Neuronal stem cell (in vitro differentiated cells): ENCODE results near the gene SCART1.

Experiments
- DNase-seq: peaks from one replicate; pipeline ENCODE4 v3.0.0-alpha.2; 2013; ENCODE audit warnings: low spot score
- H2AFZ ChIP-seq: one replicate; pipeline ENCODE4 v1.6.1; 2013; ENCODE audit warnings: mild to moderate bottlenecking, low read length, inconsistent platforms
- H2AK5ac ChIP-seq: 2 replicates; pipeline ENCODE4 v1.6.1; 2013; ENCODE audit warnings: low read depth, mild to moderate bottlenecking, inconsistent platforms, low read length, moderate library complexity, mixed read lengths
- H2BK120ac ChIP-seq: 2 replicates; pipeline ENCODE4 v1.6.1; 2013; ENCODE audit warnings: low read depth, mild to moderate bottlenecking, inconsistent platforms, low read length, moderate library complexity, mixed read lengths
- H2BK12ac ChIP-seq: one replicate; pipeline ENCODE4 v1.6.1; 2013; ENCODE audit warnings: low read length, inconsistent platforms
- H2BK15ac ChIP-seq: 2 replicates; pipeline ENCODE4 v1.6.1; 2013; ENCODE audit warnings: mild to moderate bottlenecking, low read length, inconsistent platforms, mixed read lengths
- H2BK5ac ChIP-seq: one replicate; pipeline ENCODE4 v1.6.1; 2013; ENCODE audit warnings: inconsistent platforms, mild to moderate bottlenecking, low read length, moderate library complexity
- H3K14ac ChIP-seq: one replicate; pipeline ENCODE4 v1.6.1; 2013; ENCODE audit warnings: low read length, inconsistent platforms
- H3K18ac ChIP-seq: 2 replicates; pipeline ENCODE4 v1.6.1; 2013; ENCODE audit warnings: low read length, inconsistent platforms
- H3K23ac ChIP-seq: 2 replicates; pipeline ENCODE4 v1.6.1; 2013; ENCODE audit warnings: low read depth, mild to moderate bottlenecking, mixed read lengths, low read length, inconsistent platforms; ENCODE audit not compliant: poor library complexity
- H3K27ac ChIP-seq: replicated peaks from 3 replicates; pipeline ENCODE4 v1.5.1; 2013; ENCODE audit warnings: low read length, inconsistent platforms
- H3K27me3 ChIP-seq, 3 experiments: 2 replicates each; pipeline ENCODE4 v1.6.1; 2013; ENCODE audit warnings: low read length in 3 of 3, mild to moderate bottlenecking in 2 of 3, inconsistent platforms in 1 of 3, low read depth in 1 of 3, mixed read lengths in 1 of 3, moderate library complexity in 1 of 3; ENCODE audit not compliant: control insufficient read depth in 3 of 3, insufficient read depth in 3 of 3
- H3K36me3 ChIP-seq, 2 donors: replicated peaks in 1 of 2; 2 replicates each; pipeline ENCODE4 v1.6.1; 2013; ENCODE audit warnings: low read length in 2 of 2; ENCODE audit not compliant: control insufficient read depth in 2 of 2, insufficient read depth in 2 of 2
- H3K4ac ChIP-seq: 2 replicates; pipeline ENCODE4 v1.6.1; 2013; ENCODE audit warnings: inconsistent platforms, mild to moderate bottlenecking, low read length, moderate library complexity
- H3K4me1 ChIP-seq, 2 donors: 1 replicate in 1 of 2; 2 replicates in 1 of 2; pipeline ENCODE4 v1.6.1; 2013; ENCODE audit warnings: low read length in 2 of 2, low read depth in 1 of 2; ENCODE audit not compliant: control insufficient read depth in 2 of 2, insufficient read depth in 1 of 2
- H3K4me2 ChIP-seq: one replicate; pipeline ENCODE4 v1.6.1; 2013; ENCODE audit warnings: mild to moderate bottlenecking, low read length, inconsistent platforms; ENCODE audit not compliant: insufficient read depth, poor library complexity, severe bottlenecking
- H3K4me3 ChIP-seq, 2 donors: 2 replicates each; pipeline ENCODE4 v1.5.1; 2013; ENCODE audit warnings: low read length in 2 of 2, mild to moderate bottlenecking in 2 of 2, inconsistent platforms in 1 of 2, moderate library complexity in 1 of 2
- H3K79me1 ChIP-seq: one replicate; pipeline ENCODE4 v1.6.1; 2013; ENCODE audit warnings: low read depth, mild to moderate bottlenecking, inconsistent platforms, low read length, moderate library complexity
- H3K9ac ChIP-seq: one replicate; pipeline ENCODE4 v1.6.1; 2013; ENCODE audit warnings: mild to moderate bottlenecking, low read depth, low read length, inconsistent platforms; ENCODE audit not compliant: poor library complexity
- H3K9me3 ChIP-seq, 2 donors: replicated peaks in 1 of 2; 2 replicates each; pipeline versions ENCODE3 to v1.6.1; 2013; ENCODE audit warnings: low read length in 2 of 2, mild to moderate bottlenecking in 2 of 2, inconsistent platforms in 1 of 2, low read depth in 1 of 2, mixed read lengths in 1 of 2, moderate library complexity in 1 of 2; ENCODE audit not compliant: control insufficient read depth in 2 of 2, insufficient read depth in 1 of 2
- H4K8ac ChIP-seq: one replicate; pipeline ENCODE4 v1.6.1; 2013; ENCODE audit warnings: low read depth, mild to moderate bottlenecking, inconsistent platforms, low read length, moderate library complexity
- H4K91ac ChIP-seq: one replicate; pipeline ENCODE4 v1.6.1; 2013; ENCODE audit warnings: low read length, low read depth, mild to moderate bottlenecking, inconsistent platforms; ENCODE audit not compliant: poor library complexity
- WGBS, 2 donors: extraction: QIAGEN DNeasy Blood & Tissue Kit; methylation state at CpG; one replicate each; pipeline ENCODE4 v1.1.7; 2013; ENCODE audit warnings: missing lambda C conversion rate in 2 of 2, mixed read lengths in 1 of 2; ENCODE audit not compliant: insufficient read length in 2 of 2, insufficient replicate concordance in 1 of 2; ENCODE audit errors: extremely low coverage in 2 of 2; 5-methylcytosine and 5-hydroxymethylcytosine counted together

Gene SCART1

DNA sequence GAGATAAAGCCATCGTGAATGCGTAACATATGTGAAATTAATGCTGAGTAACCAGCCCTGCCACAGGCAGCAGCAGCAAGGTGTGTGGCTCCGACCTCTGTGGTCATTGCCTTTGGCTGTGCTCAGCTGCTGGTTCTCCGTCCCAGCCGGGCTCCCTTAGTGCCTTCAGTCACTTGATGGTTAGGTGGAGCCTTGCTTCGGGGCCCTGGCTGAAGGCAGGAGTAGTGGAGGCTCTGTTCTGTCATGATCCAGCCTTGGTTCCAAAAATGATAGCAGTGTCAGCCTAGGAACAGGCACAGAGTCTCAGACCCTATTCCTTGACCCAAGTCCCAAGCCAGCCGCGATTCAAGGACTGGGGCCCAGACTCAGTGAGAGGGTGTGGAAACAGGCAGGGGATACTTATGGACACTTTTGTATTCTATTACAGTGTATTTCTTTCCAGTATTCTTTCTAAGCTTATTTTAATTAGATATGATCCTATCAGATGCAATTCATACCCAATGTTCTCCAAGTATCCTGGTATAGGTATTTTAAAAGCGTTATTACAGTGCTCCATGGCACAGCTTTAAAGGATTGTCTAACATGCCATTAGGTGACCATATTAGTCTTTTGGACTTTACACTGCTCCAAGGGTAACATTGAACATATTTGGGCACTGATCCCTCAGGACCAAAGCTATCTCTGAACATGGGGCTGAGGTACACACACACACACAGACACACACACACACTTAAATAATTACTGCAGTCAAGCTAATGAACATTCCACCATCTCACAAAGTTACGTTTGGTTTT lies 9.0 kb downstream of the SCART1 start:
- no peak overlapping the region for H4K8ac ChIP-seq
- H4K91ac ChIP-seq: no peak overlapping the region
- H3K36me3 ChIP-seq: no peaks in the 10 kb centered on the region
- H3K79me1 ChIP-seq: peaks cover 5% of the 10 kb centered on the region
- no peak overlapping the region for H3K23ac ChIP-seq
- H3K27me3 ChIP-seq: no peaks in the 10 kb centered on the region
- no peak overlapping the region for H3K4ac ChIP-seq
- no peak overlapping the region for H3K27ac ChIP-seq
- no peak overlapping the region for H2BK12ac ChIP-seq
- no peak overlapping the region for H3K9ac ChIP-seq
- H2BK15ac ChIP-seq: no peak overlapping the region
- H3K18ac ChIP-seq: no peak overlapping the region
- H2BK120ac ChIP-seq: no peak overlapping the region
- H3K9me3 ChIP-seq: peaks cover 0 to 60% of the 10 kb centered on the region in 2 donors
- H3K4me2 ChIP-seq: no peak overlapping the region
- no peak overlapping the region for H2AK5ac ChIP-seq
- H3K4me1 ChIP-seq: no peaks in the 10 kb centered on the region
- no peak overlapping the region for H3K14ac ChIP-seq
- no peak for DNase-seq
- H3K4me3 ChIP-seq: peak overlapping the region in 1 of 2 donors; percentile 34
- no CpG with 5 or more reads among the region's 10 CpGs for WGBS, 2 donors
- no peak overlapping the region for H2BK5ac ChIP-seq
- H2AFZ ChIP-seq: no peak overlapping the region

DNA sequence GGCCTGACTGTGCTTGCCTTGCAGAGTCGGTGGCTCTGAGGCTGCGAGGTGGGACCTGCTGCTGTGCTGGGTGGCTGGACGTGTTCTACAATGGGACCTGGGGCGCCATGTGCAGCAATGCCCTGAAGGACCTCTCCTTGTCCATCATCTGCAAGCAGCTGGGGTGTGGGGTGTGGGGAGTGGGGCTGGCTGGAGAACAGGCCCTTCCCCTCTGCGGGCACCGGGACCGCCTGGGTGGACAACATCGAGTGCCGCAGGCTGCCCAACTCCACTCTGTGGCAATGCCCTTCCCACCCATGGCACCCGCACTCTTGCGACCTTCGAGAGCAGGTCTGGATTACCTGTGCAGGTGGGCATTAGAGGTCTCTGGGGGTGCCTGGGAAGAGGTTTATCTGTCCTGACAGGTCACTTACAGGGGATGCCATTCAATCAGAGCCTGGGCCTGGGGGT lies 10.9 kb downstream of the SCART1 start:
- no peak overlapping the region for H3K18ac ChIP-seq
- H3K4me1 ChIP-seq: no peaks in the 10 kb centered on the region
- no peak overlapping the region for H2AK5ac ChIP-seq
- no CpG with 5 or more reads among the region's 12 CpGs for WGBS, 2 donors
- no peak overlapping the region for H4K8ac ChIP-seq
- H3K27me3 ChIP-seq: no peaks in the 10 kb centered on the region
- no peak overlapping the region for H3K23ac ChIP-seq
- no peak overlapping the region for H2BK12ac ChIP-seq
- H3K27ac ChIP-seq: no peak overlapping the region
- no peak overlapping the region for H2BK5ac ChIP-seq
- H2AFZ ChIP-seq: no peak overlapping the region
- H3K4me2 ChIP-seq: no peak overlapping the region
- no peak overlapping the region for H3K9ac ChIP-seq
- no peak overlapping the region for H4K91ac ChIP-seq
- H2BK120ac ChIP-seq: no peak overlapping the region
- H3K4me3 ChIP-seq: no peak overlapping the region
- H2BK15ac ChIP-seq: no peak overlapping the region
- H3K79me1 ChIP-seq: peaks cover 2% of the 10 kb centered on the region
- no peaks in the 10 kb centered on the region for H3K36me3 ChIP-seq
- DNase-seq: no peak
- no peak overlapping the region for H3K14ac ChIP-seq
- H3K9me3 ChIP-seq: peaks cover 0 to 47% of the 10 kb centered on the region in 2 donors
- no peak overlapping the region for H3K4ac ChIP-seq

DNA sequence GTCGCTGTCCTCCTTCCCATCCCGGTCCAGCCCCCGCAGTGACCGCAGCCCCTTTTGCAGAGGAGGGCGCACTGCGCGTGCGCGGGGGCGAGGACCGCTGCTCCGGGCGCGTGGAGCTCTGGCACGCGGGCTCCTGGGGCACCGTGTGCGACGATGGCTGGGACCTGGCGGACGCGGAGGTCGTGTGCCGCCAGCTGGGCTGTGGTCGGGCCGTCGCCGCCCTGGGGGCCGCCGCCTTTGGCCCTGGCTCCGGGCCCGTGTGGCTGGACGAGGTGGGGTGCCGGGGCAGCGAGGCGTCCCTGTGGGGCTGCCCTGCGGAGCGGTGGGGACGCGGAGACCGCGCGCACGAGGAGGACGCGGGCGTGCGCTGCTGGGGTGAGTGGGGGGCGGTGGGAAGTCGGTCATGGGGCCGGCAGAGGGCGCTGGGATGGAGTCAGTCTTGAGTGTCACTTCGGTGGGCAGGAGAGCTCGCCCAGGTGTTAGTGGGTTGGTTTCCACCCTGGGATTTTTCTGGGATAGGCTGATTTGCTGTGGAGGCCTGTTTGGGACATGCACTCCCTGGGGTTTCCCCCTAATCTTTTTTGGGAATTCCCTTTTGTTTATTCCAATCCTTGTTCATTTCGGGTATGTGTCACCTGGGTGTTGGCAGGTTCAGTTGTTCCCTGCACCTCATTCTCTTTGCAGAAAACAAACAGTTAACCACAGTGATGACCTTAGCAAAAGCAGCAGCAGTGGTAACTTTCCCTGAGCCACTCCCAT lies 11.6 kb downstream of the SCART1 start:
- Histone ChIP-seq H3K9ac (no peak overlapping the region), H2BK12ac (no peak overlapping the region), H3K9me3 (peaks cover 0 to 43% of the 10 kb centered on the region in 2 donors), H2BK120ac (no peak overlapping the region), H3K27ac (no peak overlapping the region), H2BK5ac (no peak overlapping the region), H2AK5ac (no peak overlapping the region), H3K4ac (no peak overlapping the region), H3K4me2 (no peak overlapping the region), H3K4me1 (no peaks in the 10 kb centered on the region), H2BK15ac (no peak overlapping the region), H3K4me3 (no peak overlapping the region), H3K79me1 (peaks cover 1% of the 10 kb centered on the region), H4K91ac (no peak overlapping the region), H3K36me3 (no peaks in the 10 kb centered on the region), H4K8ac (no peak overlapping the region), H3K23ac (no peak overlapping the region), H3K14ac (no peak overlapping the region), H3K27me3 (no peaks in the 10 kb centered on the region), H2AFZ (no peak overlapping the region), H3K18ac (no peak overlapping the region)
- no peak for DNase-seq
- WGBS, 2 donors: no CpG with 5 or more reads among the region's 55 CpGs

DNA sequence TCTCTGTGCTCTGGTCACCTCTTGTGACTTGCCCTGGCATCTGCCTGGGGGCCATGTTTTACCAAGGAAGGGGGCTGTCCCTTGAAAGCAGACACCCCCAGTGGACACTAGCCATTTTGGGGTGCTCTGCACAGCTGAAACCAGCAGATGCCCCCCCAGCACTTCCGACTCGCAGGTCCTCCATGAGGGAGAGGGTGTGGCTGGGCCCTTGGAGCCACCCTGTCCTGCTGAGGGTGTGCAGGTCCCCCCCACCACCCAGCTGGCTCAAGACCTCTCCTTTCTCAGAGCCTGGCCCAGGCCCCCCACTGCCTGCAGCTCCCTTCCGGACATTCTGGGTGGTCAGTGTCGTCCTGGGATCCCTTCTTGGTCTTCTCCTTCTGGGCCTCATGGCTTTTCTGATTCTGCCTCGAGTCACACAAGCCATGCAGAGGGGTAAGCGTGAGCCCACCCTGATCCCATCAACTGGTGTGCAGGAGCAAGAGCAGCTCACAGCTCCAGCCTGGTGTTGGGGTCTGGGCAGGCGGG lies 12.3 kb downstream of the SCART1 start:
- H3K18ac ChIP-seq: no peak overlapping the region
- H3K36me3 ChIP-seq: no peaks in the 10 kb centered on the region
- H2BK12ac ChIP-seq: no peak overlapping the region
- no peak overlapping the region for H3K4me3 ChIP-seq
- peaks cover 0 to 49% of the 10 kb centered on the region in 2 donors for H3K9me3 ChIP-seq
- no peak overlapping the region for H3K14ac ChIP-seq
- H2BK120ac ChIP-seq: no peak overlapping the region
- DNase-seq: no peak
- H2AK5ac ChIP-seq: no peak overlapping the region
- H3K4ac ChIP-seq: no peak overlapping the region
- peaks cover 1% of the 10 kb centered on the region for H3K79me1 ChIP-seq
- no peak overlapping the region for H3K23ac ChIP-seq
- H3K27ac ChIP-seq: no peak overlapping the region
- H4K91ac ChIP-seq: no peak overlapping the region
- H3K27me3 ChIP-seq: no peaks in the 10 kb centered on the region
- WGBS, 2 donors: no CpG with 5 or more reads among the region's 7 CpGs
- no peak overlapping the region for H4K8ac ChIP-seq
- no peak overlapping the region for H3K4me2 ChIP-seq
- H3K4me1 ChIP-seq: no peaks in the 10 kb centered on the region
- no peak overlapping the region for H2BK15ac ChIP-seq
- H3K9ac ChIP-seq: no peak overlapping the region
- no peak overlapping the region for H2BK5ac ChIP-seq
- H2AFZ ChIP-seq: no peak overlapping the region
